Heart left ventricle (tissue), 16 donors: Measurements from ENCODE around the gene IPO9. TPM values are rescaled to one million over a fixed set of nuclear protein-coding genes. Genes with fewer than 3 reads are reported as not detected.

Experiments used
- ATAC-seq, 4 donors: fragments of 200-7000 bp; cut with Tn5 transposase; one replicate each; pipeline ENCODE4 v1.9.1; 2020 to 2022; ENCODE audit warnings: moderate library complexity in 4 of 4, mild to moderate bottlenecking in 3 of 4, moderate number of reproducible peaks in 1 of 4
- DNase-seq, 5 donors: peaks; one replicate each; pipeline ENCODE4 v3.0.0-alpha.2; 2020
- H3K27ac ChIP-seq, 12 donors: fragments of 200-600 bp; sonication (generic) in 4 of 12; one replicate each; pipeline versions ENCODE4 v1.5.0 to v1.8.0; 2016 to 2022; ENCODE audit warnings: mild to moderate bottlenecking in 2 of 12
- H3K27me3 ChIP-seq, 9 donors: fragments of 200-600 bp; sonication (generic) in 2 of 9; one replicate each; pipeline versions ENCODE4 v1.5.1 to v1.8.0; 2016 to 2022; ENCODE audit warnings: mild to moderate bottlenecking in 3 of 9
- H3K36me3 ChIP-seq, 9 donors: fragments of 200-600 bp; sonication (generic) in 2 of 9; one replicate each; pipeline versions ENCODE4 v1.5.0 to v1.8.0; 2018 to 2022; ENCODE audit warnings: mild to moderate bottlenecking in 2 of 9
- H3K4me1 ChIP-seq, 12 donors: fragments of 200-600 bp; sonication (generic) in 4 of 12; one replicate each; pipeline versions ENCODE4 v1.5.0 to v1.8.0; 2016 to 2022; ENCODE audit warnings: mild to moderate bottlenecking in 3 of 12
- H3K4me3 ChIP-seq, 12 donors: fragments of 200-600 bp; sonication (generic) in 4 of 12; one replicate each; pipeline versions ENCODE4 v1.5.0 to v1.8.0; 2017 to 2022; ENCODE audit warnings: mild to moderate bottlenecking in 9 of 12, moderate library complexity in 4 of 12
- H3K9me3 ChIP-seq, 12 donors: fragments of 200-600 bp; sonication (generic) in 4 of 12; one replicate each; pipeline versions ENCODE4 v1.5.0 to v1.8.0; 2016 to 2022; ENCODE audit warnings: mild to moderate bottlenecking in 1 of 12
- CTCF ChIP-seq, 12 donors: fragments of 200-600 bp; sonication (generic) in 4 of 12; IDR thresholded peaks; one replicate each; pipeline versions ENCODE4 v1.5.0 to v1.8.0; 2018 to 2022; ENCODE audit warnings: antibody characterized with exemption in 12 of 12, mild to moderate bottlenecking in 5 of 12
- POLR2A ChIP-seq, 2 donors: fragments of 450-650 bp; IDR thresholded peaks; one replicate each; pipeline ENCODE4 v1.6.1; 2017; ENCODE audit warnings: antibody characterized with exemption in 2 of 2, mild to moderate bottlenecking in 2 of 2, moderate library complexity in 2 of 2
- WGBS, 4 donors: extraction: QIAGEN DNeasy Blood & Tissue Kit in 2 of 4; methylation state at CpG; one replicate each; pipeline versions ENCODE4 v1.1.5 to v1.1.7; 2013 to 2018; 5-methylcytosine and 5-hydroxymethylcytosine counted together
- intact Hi-C, 10 donors: fragments of 100-400 bp; cut with DNase I; formaldehyde crosslinking; loops; one replicate each; pipeline versions ENCODE4 v1.11.1 to v1.14.2; 2022
- polyA plus RNA-seq, 2 donors: library from polyadenylated mRNA; stranded (reverse); fragments of 200-250 nt; gene quantifications; one replicate each; pipeline ENCODE4 v1.2.3, GENCODE V29; 2013
- total RNA-seq, 9 donors: library from RNA; depleted of rRNA in 2 of 9; stranded (reverse); fragments of >200 nt in 2 of 9; fragmentation: NEBNext Ultra II Directional in 3 of 9; extraction: Animal tissue kit (Norgen Biotek cat#: 25700) in 3 of 9; gene quantifications; one replicate each; pipeline versions ENCODE4 v1.1.0 to v1.2.4, GENCODE V29; 2016 to 2023
- donor health status: ischemic (EF 13 %, LVEDD 7.1; RV severe dilation, severe dysfunction).
- donor health status: healthy with polysubstance abuse.
- donor health status: DM: no; HTN: yes; CAD: no.
- donor health status: DM: no; HTN: no; CAD: no.
- donor health status: ischemic (EF 25% LVEDD 6.9; RV normal size, moderate dysfunction).
- donor health status: ischemic (EF 25% LVEDD 5.7; RV mildly dilated, moderate dysfunction).
- donor health status: healthy.
- donor health status: DM: yes; HTN: yes; CAD: no.
- donor health status: ischemic (EF 35%, LVEDD 5.7; RV mildly dilated, moderate dysfunction).
- donor health status: nonischemic (EF 11% LVEDD 7.7; RV severe dilation, severe dysfunction).
- donor health status: DM: yes; HTN: yes; CAD: no.
- donor health status: PGD.
- donor health status: ischemic (EF 29% LVEDD 5.4; RV normal size, mild dysfunction).
- donor health status: nonischemic (EF 23%, LVEDD 6.1; RV moderate dilation, normal function).

Gene IPO9
- total and polyA plus RNA-seq, 11 donors: 9.8 to 35.4 (median 22.9) TPM

- H3K4me1 ChIP-seq: peaks cover 2 to 72% (median 35%) of the 10 kb centered on the region in 12 donors
- DNase-seq: no peak
- peaks cover 5 to 100% (median 97%) of the 10 kb centered on the region in 9 donors for H3K36me3 ChIP-seq
- WGBS, 4 donors: 75 to 85% (median 82%) methylated on average over 2 of the region's 2 CpGs
- peak overlapping the region in 3 of 12 donors; percentile 37 to 79 (median 77) for H3K27ac ChIP-seq
- no peaks in the 10 kb centered on the region for H3K27me3 ChIP-seq
- intact Hi-C loops: loop anchor here in 4 of 10 donors (5.0 kb wide), 2 partner anchors 33 to 43 kb away; no protein-coding TSS in a partner anchor
- TF ChIP-seq POLR2A (IDR thresholded peaks at IDR 0.05) (no peak), CTCF (IDR thresholded peaks at IDR 0.05) (no peak)
- no peak for ATAC-seq
- no peak overlapping the region for H3K4me3 ChIP-seq
- no peaks in the 10 kb centered on the region for H3K9me3 ChIP-seq
Measured at GRCh38 chr1:201785291-201785690, 43.7 kb upstream of the IPO9 start.

- ATAC-seq: peak; percentile 69 to 89 (median 74)
- Histone ChIP-seq H3K36me3 (peaks cover 5 to 100% (median 91%) of the 10 kb centered on the region in 9 donors), H3K27me3 (no peaks in the 10 kb centered on the region), H3K9me3 (no peaks in the 10 kb centered on the region), H3K4me3 (no peak overlapping the region), H3K4me1 (peaks cover 14 to 77% (median 49%) of the 10 kb centered on the region in 12 donors), H3K27ac (peak overlapping the region; percentile 34 to 79 (median 62))
- TF ChIP-seq POLR2A (IDR thresholded peaks at IDR 0.05) (no peak), CTCF (IDR thresholded peaks at IDR 0.05) (no peak)
- WGBS, 4 donors: 33 to 38% (median 36%) methylated on average over 5 of the region's 5 CpGs
- DNase-seq: peak; percentile 48 to 84 (median 68)
- intact Hi-C loops: loop anchor here in 5 of 10 donors (2.0 to 5.0 kb wide), 3 partner anchors 35 to 46 kb away; no protein-coding TSS in a partner anchor
Measured at GRCh38 chr1:201786824-201787223, 42.1 kb upstream of the IPO9 start.

GRCh38 chr1:201788296-201788695 is 40.7 kb upstream of the IPO9 start:
- no peak for DNase-seq
- no peak for ATAC-seq

More at GRCh38 chr1:201788296-201788695, 40.7 kb upstream of the IPO9 start:
- no peak for TF ChIP-seq CTCF (IDR thresholded peaks at IDR 0.05)
- no peak for TF ChIP-seq POLR2A (IDR thresholded peaks at IDR 0.05)
- Histone ChIP-seq H3K9me3 (no peaks in the 10 kb centered on the region), H3K27ac (peak overlapping the region in 10 of 12 donors; percentile 56 to 93 (median 76)), H3K27me3 (no peaks in the 10 kb centered on the region), H3K4me1 (peaks cover 24 to 78% (median 63%) of the 10 kb centered on the region in 12 donors), H3K4me3 (no peak overlapping the region), H3K36me3 (peaks cover 0 to 99% (median 78%) of the 10 kb centered on the region in 9 donors)
- WGBS, 4 donors: 91 to 94% (median 93%) methylated on average over 18 of the region's 18 CpGs
- intact Hi-C loops: loop anchor here in 4 of 10 donors (5.0 kb wide), 2 partner anchors 36 to 46 kb away; no protein-coding TSS in a partner anchor
